H54 (cell line): ENCODE data around the gene USP25.

Experiments
- DNase-seq: peaks from one replicate; pipeline ENCODE4 v3.0.0; 2011; ENCODE audit warnings: low spot score, mixed read lengths; ENCODE audit not compliant: insufficient read length
- FAIRE-seq: peaks from 3 replicates; lab custom pipeline; 2011; peaks lifted over from hg19 to GRCh38; lab: Jason Lieb, UNC
- POLR2A ChIP-seq: IDR thresholded peaks from 2 replicates; pipeline ENCODE4 v1.6.1; 2011; ENCODE audit warnings: low read depth, mild to moderate bottlenecking, low read length

The USP25 gene

DNA sequence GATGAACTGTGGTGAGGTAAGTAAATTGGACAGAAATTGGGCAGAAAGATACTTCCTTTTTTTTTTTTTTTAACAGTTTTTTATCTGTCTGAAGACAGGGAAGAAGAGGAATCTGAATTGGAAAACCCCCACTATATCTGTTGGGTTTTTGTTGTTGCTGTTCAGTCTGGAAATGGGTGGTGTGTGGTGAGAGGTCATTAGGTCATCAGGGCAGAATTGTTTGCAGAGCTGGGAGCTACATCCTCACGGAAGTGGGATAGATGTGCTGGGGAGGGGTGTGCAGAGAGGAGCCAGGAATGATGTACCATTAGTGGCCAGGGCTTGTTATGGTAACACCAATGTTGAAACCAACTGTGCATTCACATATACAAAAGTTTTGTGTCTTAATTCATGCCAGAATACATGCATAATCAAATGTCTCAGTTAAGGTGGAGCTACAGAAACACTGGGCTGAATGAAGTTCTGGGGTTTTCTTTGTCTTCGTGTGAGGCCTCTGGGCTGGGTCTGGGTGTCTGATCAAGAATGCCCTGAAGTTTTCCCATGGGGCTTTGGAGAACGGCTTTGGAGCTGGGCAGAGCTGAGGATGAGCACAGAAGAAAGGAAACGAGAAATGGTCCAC, 12.4 kb downstream of the USP25 start:
- TF ChIP-seq POLR2A: no peak
- DNase-seq (no peak), FAIRE-seq (no peak)

DNA sequence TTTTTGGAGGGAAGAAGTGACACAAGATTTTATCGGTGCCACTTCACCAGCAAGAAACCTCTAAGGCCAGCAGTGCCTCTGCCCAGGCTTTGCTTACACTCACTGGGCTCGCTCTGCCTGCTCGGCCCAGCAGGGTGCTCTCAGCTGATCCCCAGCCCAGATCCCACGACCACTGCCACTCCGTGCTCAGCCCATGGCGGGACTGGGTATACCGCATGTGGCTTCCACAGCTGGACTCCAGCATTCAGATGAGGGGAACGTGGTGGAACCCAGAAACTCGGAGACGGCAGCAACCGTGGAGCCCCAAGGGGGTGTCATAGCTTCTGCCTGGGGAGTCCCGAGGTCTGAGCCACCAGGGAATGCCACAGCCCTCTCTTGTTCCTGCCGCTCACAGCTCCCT, 12.9 kb downstream of the USP25 start:
- DNase-seq (no peak), FAIRE-seq (no peak)
- TF ChIP-seq POLR2A: no peak

DNA sequence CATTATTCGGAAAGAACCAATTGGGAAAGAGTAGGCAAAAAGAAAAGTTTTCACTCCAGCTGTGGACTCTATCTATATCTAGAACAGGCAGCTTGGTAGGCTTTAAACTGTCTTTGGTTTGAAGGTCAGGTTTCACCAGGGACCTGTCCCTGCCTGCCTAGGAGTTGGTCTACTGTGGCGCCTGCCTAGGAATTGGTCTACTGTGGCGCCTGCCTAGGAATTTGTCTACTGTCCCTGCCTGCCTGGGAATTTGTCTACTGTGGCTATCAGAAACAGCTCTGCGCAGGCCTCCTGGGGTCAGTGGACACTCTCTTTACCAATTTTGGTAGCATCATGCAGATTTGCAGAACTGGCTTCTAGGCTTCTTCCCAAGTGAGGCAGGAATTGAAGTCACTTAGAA, 13.8 kb downstream of the USP25 start:
- FAIRE-seq (no peak), DNase-seq (no peak)
- no peak for TF ChIP-seq POLR2A

- DNase-seq: no peak
- no peak for FAIRE-seq
- no peak for TF ChIP-seq POLR2A
Measured at GRCh38 chr21:15744926-15745325, 15.1 kb downstream of the USP25 start.

DNA sequence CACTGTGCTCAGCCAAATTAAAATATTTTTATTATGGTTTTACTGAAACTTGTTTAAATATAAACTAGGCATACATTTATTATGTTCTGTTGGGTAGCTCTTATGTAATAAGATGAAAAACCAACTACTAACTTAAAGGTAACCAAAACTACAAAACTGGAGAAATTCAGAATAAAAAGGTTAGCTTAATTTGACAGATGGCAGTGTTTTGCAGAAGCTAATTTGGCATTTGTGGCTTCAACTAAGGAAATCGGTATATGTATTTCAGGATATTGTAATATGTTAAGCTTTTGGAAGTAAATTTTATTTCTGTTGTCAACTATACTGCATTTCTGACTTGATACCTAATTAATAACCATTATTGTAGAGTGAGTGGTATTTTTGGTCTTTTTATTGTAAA, 18.8 kb downstream of the USP25 start:
- FAIRE-seq (no peak), DNase-seq (no peak)
- no peak for TF ChIP-seq POLR2A

DNA sequence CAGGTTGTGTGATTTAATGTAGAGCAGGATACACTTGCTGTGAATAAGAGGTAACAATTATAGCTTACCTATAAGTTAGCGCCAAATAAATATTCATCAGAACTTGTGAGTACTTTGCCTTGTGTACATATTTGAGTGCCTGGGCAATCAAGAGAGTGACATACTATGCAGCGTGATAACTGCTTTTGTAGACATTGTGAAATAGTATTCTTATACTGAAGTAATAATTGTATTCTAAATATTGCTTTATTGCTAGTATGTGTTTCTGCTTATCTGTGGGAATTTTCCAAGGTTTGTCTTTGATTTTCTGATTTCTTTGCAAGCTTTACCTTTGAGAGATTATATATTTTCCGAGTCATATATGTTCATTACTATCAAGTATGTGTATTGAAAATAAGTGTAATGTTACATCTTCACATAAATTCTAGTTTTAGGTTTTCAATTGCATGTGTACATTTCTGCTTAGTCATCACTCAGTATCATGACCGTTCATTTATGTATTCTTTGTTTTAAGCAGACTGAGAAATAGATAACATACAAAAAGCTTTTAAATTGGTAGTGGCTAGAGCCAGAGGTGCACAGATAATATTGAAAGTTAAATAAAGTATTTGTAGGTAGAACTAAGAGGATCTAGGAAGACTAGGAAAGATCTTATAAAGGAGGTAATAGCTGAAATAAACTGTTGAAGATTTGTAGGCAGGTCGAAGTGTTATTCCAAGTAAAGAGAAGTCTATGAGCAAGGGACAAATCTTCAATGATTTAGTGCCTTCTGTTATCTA, 19.5 kb downstream of the USP25 start:
- no peak for DNase-seq
- no peak for TF ChIP-seq POLR2A
- peak; percentile 55 for FAIRE-seq

- FAIRE-seq (no peak), DNase-seq (no peak)
- no peak for TF ChIP-seq POLR2A
Measured at GRCh38 chr21:15749861-15750159, 20.0 kb downstream of the USP25 start.

DNA sequence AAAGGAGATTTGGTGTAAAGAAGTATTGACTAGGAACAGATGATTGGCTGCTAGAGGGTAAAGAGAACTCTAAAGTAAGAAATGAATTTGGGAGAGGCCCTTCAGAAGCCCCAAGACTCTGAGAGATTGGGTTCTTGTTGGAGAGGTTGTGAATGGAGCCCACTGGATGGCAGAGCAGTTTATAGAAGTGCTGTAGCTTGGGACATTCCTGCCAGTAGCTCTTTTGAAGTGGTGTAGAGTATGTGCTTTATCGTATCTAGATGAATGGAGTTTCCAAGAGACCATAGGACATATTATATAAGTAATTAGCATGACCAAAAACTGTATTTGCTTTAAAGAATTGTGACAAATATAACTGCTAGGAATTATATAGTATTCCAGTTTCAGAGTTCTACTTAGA, 21.3 kb downstream of the USP25 start:
- no peak for FAIRE-seq
- DNase-seq: no peak
- TF ChIP-seq POLR2A: no peak

GRCh38 chr21:15751546-15751945, 21.8 kb downstream of the USP25 start:
- DNase-seq: no peak
- no peak for FAIRE-seq
- TF ChIP-seq POLR2A: no peak

DNA sequence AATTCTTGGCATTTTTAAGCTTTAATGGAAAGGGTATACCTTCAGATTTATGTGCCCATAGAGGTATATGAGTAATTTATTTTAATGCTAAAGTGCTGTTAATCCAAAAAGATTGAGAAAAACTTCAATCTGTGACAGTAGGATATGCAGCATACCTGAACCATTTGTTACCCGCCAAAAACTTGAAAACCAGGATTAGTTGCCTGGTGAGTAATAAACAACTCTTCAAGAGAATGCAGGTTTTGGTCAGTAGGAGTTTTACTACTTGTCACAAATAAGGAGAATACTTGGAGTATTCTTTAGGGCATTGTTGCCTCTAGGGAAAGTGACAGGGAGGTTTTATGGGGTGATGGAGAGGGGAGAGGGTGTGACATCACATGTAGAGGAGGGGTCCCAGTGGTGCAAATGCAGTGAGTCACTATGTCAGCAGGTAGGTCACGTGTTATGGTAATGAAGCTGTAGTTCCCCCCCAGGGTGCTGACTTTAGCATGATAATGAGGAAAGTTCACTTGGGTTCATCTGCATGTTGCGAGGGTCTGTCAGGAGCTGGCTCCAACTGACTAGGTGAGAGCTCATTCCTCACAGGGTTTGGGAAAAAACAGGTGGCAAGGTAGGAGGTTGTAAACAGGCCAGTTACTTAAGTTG, 23.1 kb downstream of the USP25 start:
- no peak for FAIRE-seq
- no peak for DNase-seq
- TF ChIP-seq POLR2A: no peak

DNA sequence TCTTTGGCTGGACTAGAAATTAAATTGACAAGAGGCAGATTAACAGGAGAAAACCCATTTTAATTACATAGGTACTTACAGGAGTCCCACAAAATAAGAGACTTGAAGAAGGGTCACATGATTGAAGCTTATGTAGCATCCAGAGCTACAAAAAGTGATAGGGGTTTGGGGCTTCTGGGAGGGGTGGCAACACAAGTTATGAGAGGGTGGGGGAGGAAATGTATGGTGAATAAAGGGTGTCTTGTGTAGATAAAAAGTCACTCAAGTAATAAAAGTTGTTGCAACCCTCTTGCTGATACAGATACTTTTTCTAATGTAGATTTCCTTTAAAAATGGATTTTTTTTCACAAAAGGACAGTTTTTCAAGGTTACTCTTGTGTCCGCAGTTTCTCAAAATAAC, 24.0 kb downstream of the USP25 start:
- no peak for DNase-seq
- TF ChIP-seq POLR2A: no peak
- no peak for FAIRE-seq

DNA sequence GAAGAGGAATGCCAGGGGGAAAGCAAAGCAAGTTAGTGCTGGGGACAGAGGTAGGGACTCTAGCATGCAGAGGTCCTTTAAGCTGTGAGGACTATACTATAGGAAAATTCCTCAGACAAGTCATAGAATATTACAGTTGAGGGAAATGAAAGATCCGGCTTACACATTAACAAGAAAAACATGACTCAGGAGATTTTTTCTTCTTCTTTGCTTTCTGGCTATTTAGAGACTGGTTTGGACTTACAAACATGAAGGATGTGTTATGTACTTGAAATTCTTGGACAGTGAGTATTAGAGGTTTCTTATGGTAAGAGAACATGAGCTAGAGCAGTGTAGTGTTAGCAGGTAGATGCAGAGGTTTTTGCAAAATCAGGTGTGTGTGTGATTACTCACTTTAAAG, 24.9 kb downstream of the USP25 start:
- FAIRE-seq (no peak), DNase-seq (no peak)
- no peak for TF ChIP-seq POLR2A

DNA sequence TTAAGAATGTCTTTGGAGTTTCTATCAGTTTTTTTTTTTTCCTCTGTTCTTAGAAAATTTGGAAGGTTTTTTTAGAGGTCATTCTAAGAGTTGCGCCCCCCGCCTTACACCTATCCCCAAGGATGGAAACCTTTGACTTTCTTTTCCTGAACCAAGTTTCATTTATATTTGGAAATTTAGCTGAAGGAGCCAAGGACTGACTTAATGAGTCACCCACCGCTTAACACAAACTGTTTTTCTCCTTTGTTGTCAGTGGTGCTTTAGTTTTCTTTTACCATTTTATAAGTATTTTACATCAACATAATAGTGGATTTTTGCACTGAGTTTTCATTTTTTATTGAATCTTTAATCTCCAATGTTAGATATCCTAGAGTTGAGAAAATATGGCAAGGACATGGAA, 25.3 kb downstream of the USP25 start:
- DNase-seq (no peak), FAIRE-seq (no peak)
- no peak for TF ChIP-seq POLR2A

DNA sequence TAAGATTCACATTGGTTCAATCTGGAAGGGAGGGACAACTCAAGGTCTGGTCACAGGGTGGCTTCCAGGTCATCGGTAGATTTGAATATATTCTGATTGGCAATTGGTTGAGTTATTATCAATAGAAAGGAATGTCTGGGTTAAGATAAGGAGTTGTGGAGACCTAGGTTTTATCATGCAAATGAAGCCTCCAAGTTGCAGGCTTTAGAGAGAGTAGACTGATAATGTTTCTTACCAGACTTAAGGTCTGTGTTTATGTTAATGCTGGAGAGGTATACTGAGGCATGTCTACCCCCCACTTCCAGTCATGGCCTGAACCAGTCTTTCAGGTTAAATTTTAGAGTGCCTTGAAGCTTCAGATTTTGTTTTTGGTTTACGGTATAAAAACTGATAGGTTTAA, 29.7 kb downstream of the USP25 start:
- TF ChIP-seq POLR2A: no peak
- FAIRE-seq: no peak
- no peak for DNase-seq
